Trophoblast cell (in vitro differentiated cells and primary cell): Measurements from ENCODE around the gene MRPS6.

Experiments used
- DNase-seq, 2 donors: peaks; one replicate each; pipeline ENCODE4 v3.0.0-alpha.2; 2016
- H2AFZ ChIP-seq: 2 replicates; pipeline ENCODE4 v1.6.1; 2013; ENCODE audit warnings: low read length, moderate library complexity, mild to moderate bottlenecking; ENCODE audit not compliant: insufficient read depth, poor library complexity
- H2AK5ac ChIP-seq: 2 replicates; pipeline ENCODE4 v1.6.1; 2013; ENCODE audit warnings: mild to moderate bottlenecking, low read length
- H2BK120ac ChIP-seq: 2 replicates; pipeline ENCODE4 v1.6.1; 2013; ENCODE audit warnings: low read length, mild to moderate bottlenecking, moderate library complexity; ENCODE audit not compliant: insufficient read depth, poor library complexity
- H2BK12ac ChIP-seq: 2 replicates; pipeline ENCODE4 v1.6.1; 2013; ENCODE audit warnings: mild to moderate bottlenecking, low read length, moderate library complexity
- H2BK5ac ChIP-seq: 2 replicates; pipeline ENCODE4 v1.6.1; 2013; ENCODE audit warnings: low read length, low read depth, moderate library complexity, mild to moderate bottlenecking; ENCODE audit not compliant: poor library complexity
- H3K14ac ChIP-seq: 2 replicates; pipeline ENCODE4 v1.6.1; 2013; ENCODE audit warnings: mild to moderate bottlenecking, low read length
- H3K18ac ChIP-seq: 2 replicates; pipeline ENCODE4 v1.6.1; 2013; ENCODE audit warnings: mild to moderate bottlenecking, low read length
- H3K23ac ChIP-seq: 2 replicates; pipeline ENCODE4 v1.6.1; 2013; ENCODE audit warnings: low read length
- H3K27ac ChIP-seq: 2 replicates; pipeline ENCODE4 v1.5.1; 2013; ENCODE audit warnings: low read depth, mild to moderate bottlenecking, inconsistent platforms, low read length, moderate library complexity
- H3K27me3 ChIP-seq: 2 replicates; pipeline ENCODE4 v1.6.1; 2013; ENCODE audit warnings: inconsistent platforms, mild to moderate bottlenecking, low read length, moderate library complexity; ENCODE audit not compliant: insufficient read depth
- H3K36me3 ChIP-seq, 2 experiments: 1 replicate in 1 of 2; 2 replicates in 1 of 2; pipeline ENCODE4 v1.6.1; 2013; ENCODE audit warnings: low read length in 2 of 2, mild to moderate bottlenecking in 2 of 2, moderate library complexity in 1 of 2; ENCODE audit not compliant: insufficient read depth in 2 of 2, control insufficient read depth in 1 of 2
- H3K4ac ChIP-seq: 2 replicates; pipeline ENCODE4 v1.6.1; 2013; ENCODE audit warnings: low read depth, mild to moderate bottlenecking, low read length, moderate library complexity
- H3K4me1 ChIP-seq, 2 experiments: 1 replicate in 1 of 2; 2 replicates in 1 of 2; pipeline ENCODE4 v1.6.1; 2013; ENCODE audit warnings: low read length in 2 of 2, mild to moderate bottlenecking in 2 of 2, moderate library complexity in 1 of 2; ENCODE audit not compliant: insufficient read depth in 2 of 2, control insufficient read depth in 1 of 2
- H3K4me2 ChIP-seq: 2 replicates; pipeline ENCODE4 v1.6.1; 2013; ENCODE audit warnings: inconsistent platforms, mild to moderate bottlenecking, low read length, moderate library complexity
- H3K4me3 ChIP-seq: 2 replicates; pipeline ENCODE4 v1.5.1; 2013; ENCODE audit warnings: mild to moderate bottlenecking, low read depth, low read length, inconsistent platforms
- H3K79me1 ChIP-seq: one replicate; pipeline ENCODE4 v1.6.1; 2013; ENCODE audit warnings: low read length
- H3K79me2 ChIP-seq: 2 replicates; pipeline ENCODE4 v1.6.1; 2013; ENCODE audit warnings: low read length, mild to moderate bottlenecking; ENCODE audit not compliant: control insufficient read depth, insufficient read depth, poor library complexity
- H3K9ac ChIP-seq: 2 replicates; pipeline ENCODE4 v1.6.1; 2013; ENCODE audit warnings: mild to moderate bottlenecking, low read length
- H3K9me3 ChIP-seq: 2 replicates; pipeline ENCODE4 v1.6.1; 2013; ENCODE audit warnings: low read depth, mild to moderate bottlenecking, control low read depth, inconsistent platforms, low read length; ENCODE audit not compliant: insufficient read depth
- H4K12ac ChIP-seq: 2 replicates; pipeline ENCODE4 v1.6.1; 2013; ENCODE audit warnings: low read depth, mild to moderate bottlenecking, low read length, moderate library complexity
- H4K8ac ChIP-seq: 2 replicates; pipeline ENCODE4 v1.6.1; 2013; ENCODE audit warnings: low read depth, mild to moderate bottlenecking, low read length, moderate library complexity
- H4K91ac ChIP-seq: one replicate; pipeline ENCODE4 v1.6.1; 2013; ENCODE audit warnings: low read depth, mild to moderate bottlenecking, low read length, moderate library complexity
- WGBS: extraction: QIAGEN DNeasy Blood & Tissue Kit; methylation state at CpG from one replicate; pipeline ENCODE4 v1.1.7; 2013; ENCODE audit warnings: missing lambda C conversion rate; ENCODE audit not compliant: insufficient read length, insufficient coverage; ENCODE audit errors: extremely low coverage; 5-methylcytosine and 5-hydroxymethylcytosine counted together

The MRPS6 gene

GRCh38 chr21:34132202-34132601 lies 58.8 kb downstream of the MRPS6 start:
- Histone ChIP-seq H3K18ac (peak overlapping the region; percentile 8), H3K27me3 (no peaks in the 10 kb centered on the region), H2BK5ac (no peak overlapping the region), H3K79me2 (peaks cover 7% of the 10 kb centered on the region), H4K12ac (no peak overlapping the region), H3K4me2 (no peak overlapping the region), H3K9ac (no peak overlapping the region), H3K4ac (peak overlapping the region; percentile 1), H3K4me3 (no peak overlapping the region), H3K4me1 (peaks cover 12 to 25% of the 10 kb centered on the region in 2 experiments), H3K79me1 (peaks cover 11% of the 10 kb centered on the region), H3K9me3 (peaks cover 2% of the 10 kb centered on the region), H3K14ac (no peak overlapping the region), H2AFZ (no peak overlapping the region), H3K23ac (no peak overlapping the region), H2AK5ac (no peak overlapping the region), H3K27ac (no peak overlapping the region), H3K36me3 (peaks cover 11 to 17% of the 10 kb centered on the region in 2 experiments), H2BK12ac (no peak overlapping the region), H4K8ac (no peak overlapping the region), H4K91ac (no peak overlapping the region), H2BK120ac (no peak overlapping the region)
- DNase-seq, result peak in 1 of 2 donors; percentile 24
- WGBS, result no CpG with 5 or more reads among the region's 13 CpGs

DNA sequence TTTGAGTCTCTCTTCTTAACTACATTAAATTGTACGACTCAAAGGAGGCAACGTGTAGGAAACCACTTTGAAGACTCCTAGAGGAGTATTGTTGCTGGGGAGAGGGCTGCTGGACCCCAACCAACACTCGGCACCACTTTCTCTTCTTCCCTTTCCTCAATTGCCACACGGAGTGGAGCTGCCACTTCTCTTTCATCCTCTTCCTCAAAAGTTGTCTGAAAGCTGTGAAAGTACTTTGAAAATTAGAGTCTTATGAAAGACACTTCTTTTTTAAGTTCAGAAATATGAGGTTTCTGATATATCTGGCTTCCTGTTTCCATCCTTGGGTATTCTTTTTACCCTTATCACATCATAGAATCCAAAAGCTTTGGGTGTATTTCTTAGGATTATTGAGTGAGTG lies 59.5 kb downstream of the MRPS6 start:
- Histone ChIP-seq H2BK5ac (no peak overlapping the region), H2AFZ (no peak overlapping the region), H2BK12ac (no peak overlapping the region), H3K18ac (no peak overlapping the region), H2AK5ac (no peak overlapping the region), H3K4me2 (no peak overlapping the region), H4K12ac (no peak overlapping the region), H3K4me1 (peaks cover 12 to 25% of the 10 kb centered on the region in 2 experiments), H3K9me3 (peaks cover 2% of the 10 kb centered on the region), H3K27me3 (no peaks in the 10 kb centered on the region), H3K36me3 (peaks cover 11 to 15% of the 10 kb centered on the region in 2 experiments), H3K79me2 (peaks cover 7% of the 10 kb centered on the region), H3K4me3 (no peak overlapping the region), H3K14ac (no peak overlapping the region), H4K8ac (no peak overlapping the region), H3K27ac (no peak overlapping the region), H3K4ac (no peak overlapping the region), H3K79me1 (peaks cover 11% of the 10 kb centered on the region), H4K91ac (no peak overlapping the region), H2BK120ac (no peak overlapping the region), H3K23ac (no peak overlapping the region), H3K9ac (no peak overlapping the region)
- no peak for DNase-seq
- no CpG with 5 or more reads among the region's 4 CpGs for WGBS

- no peak overlapping the region for H2BK120ac ChIP-seq
Observed at GRCh38 chr21:34133392-34133791, 60.0 kb downstream of the MRPS6 start.

GRCh38 chr21:34133802-34134201 lies 60.4 kb downstream of the MRPS6 start:
- no CpG with 5 or more reads among the region's 2 CpGs for WGBS
- peaks cover 7% of the 10 kb centered on the region for H3K79me2 ChIP-seq
- no peaks in the 10 kb centered on the region for H3K27me3 ChIP-seq
- H2AK5ac ChIP-seq, result no peak overlapping the region
- no peak overlapping the region for H3K4me3 ChIP-seq
- peaks cover 2% of the 10 kb centered on the region for H3K9me3 ChIP-seq
- H2BK120ac ChIP-seq, result no peak overlapping the region
- H3K27ac ChIP-seq, result no peak overlapping the region
- no peak overlapping the region for H2BK5ac ChIP-seq
- H2AFZ ChIP-seq, result no peak overlapping the region
- no peak overlapping the region for H4K12ac ChIP-seq
- peaks cover 11 to 23% of the 10 kb centered on the region in 2 experiments for H3K4me1 ChIP-seq
- no peak overlapping the region for H3K4ac ChIP-seq
- no peak overlapping the region for H3K18ac ChIP-seq
- peak in 1 of 2 donors; percentile 17 for DNase-seq
- H4K8ac ChIP-seq, result no peak overlapping the region
- no peak overlapping the region for H2BK12ac ChIP-seq
- no peak overlapping the region for H3K14ac ChIP-seq
- no peak overlapping the region for H3K23ac ChIP-seq
- H3K36me3 ChIP-seq, result peaks cover 11 to 15% of the 10 kb centered on the region in 2 experiments
- H3K9ac ChIP-seq, result no peak overlapping the region
- H4K91ac ChIP-seq, result no peak overlapping the region
- H3K79me1 ChIP-seq, result peaks cover 11% of the 10 kb centered on the region
- no peak overlapping the region for H3K4me2 ChIP-seq

More at GRCh38 chr21:34133392-34133791, 60.0 kb downstream of the MRPS6 start:
- Histone ChIP-seq H3K14ac (no peak overlapping the region), H2BK12ac (no peak overlapping the region), H3K27ac (no peak overlapping the region), H2AFZ (no peak overlapping the region), H3K4me3 (no peak overlapping the region), H4K8ac (no peak overlapping the region), H2BK5ac (no peak overlapping the region), H3K9me3 (peaks cover 2% of the 10 kb centered on the region), H4K12ac (no peak overlapping the region), H3K9ac (no peak overlapping the region), H3K4me2 (no peak overlapping the region), H3K79me1 (peaks cover 11% of the 10 kb centered on the region), H3K4ac (no peak overlapping the region), H3K23ac (no peak overlapping the region), H3K18ac (peak overlapping the region; percentile 64), H3K36me3 (peaks cover 11 to 15% of the 10 kb centered on the region in 2 experiments), H4K91ac (no peak overlapping the region), H3K4me1 (peaks cover 12 to 25% of the 10 kb centered on the region in 2 experiments), H2AK5ac (no peak overlapping the region), H3K27me3 (no peaks in the 10 kb centered on the region), H3K79me2 (peaks cover 7% of the 10 kb centered on the region)
- no peak for DNase-seq
- no CpG with 5 or more reads among the region's 1 CpG for WGBS
